GM21390 (cell line): ENCODE data around the gene KCTD4.
"Not testable (repeated sequence)": the region's sequence is repeated elsewhere in the genome, so short reads cannot be mapped to it uniquely, and the experiment has no call there.

Experiments used
- ATAC-seq: cut with Tn5 transposase; IDR thresholded peaks from one replicate; pipeline ENCODE4 v1.9.1; 2021; ENCODE audit not compliant: unreplicated experiment

The KCTD4 gene

GRCh38 chr13:45200701-45201232, at the start of gene KCTD4:
TSS of gene KCTD4 (minus strand) at chr13:45201045. CDS start at chr13:45194567, 6,478 bp downstream.
- no peak for ATAC-seq

DNA sequence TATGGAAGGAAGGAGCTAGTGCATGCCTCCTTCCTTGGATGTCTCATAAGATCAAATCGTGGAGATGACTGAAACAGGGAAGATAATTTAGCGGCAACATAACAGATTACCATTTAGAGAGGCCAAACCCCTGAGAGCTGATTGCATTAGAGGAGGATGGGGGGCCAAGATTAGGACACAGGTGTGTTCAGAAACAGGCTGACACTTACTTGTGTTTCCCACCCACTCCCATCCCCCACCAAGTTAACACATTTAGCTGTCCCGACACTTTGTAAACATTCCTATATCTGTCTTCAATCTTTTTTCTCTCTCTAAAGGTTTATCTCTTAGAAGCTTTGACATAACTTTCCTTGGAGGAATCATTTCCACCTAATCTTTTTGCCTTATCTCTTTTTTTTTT, 48.8 kb upstream of the KCTD4 start:
- ATAC-seq = no peak

DNA sequence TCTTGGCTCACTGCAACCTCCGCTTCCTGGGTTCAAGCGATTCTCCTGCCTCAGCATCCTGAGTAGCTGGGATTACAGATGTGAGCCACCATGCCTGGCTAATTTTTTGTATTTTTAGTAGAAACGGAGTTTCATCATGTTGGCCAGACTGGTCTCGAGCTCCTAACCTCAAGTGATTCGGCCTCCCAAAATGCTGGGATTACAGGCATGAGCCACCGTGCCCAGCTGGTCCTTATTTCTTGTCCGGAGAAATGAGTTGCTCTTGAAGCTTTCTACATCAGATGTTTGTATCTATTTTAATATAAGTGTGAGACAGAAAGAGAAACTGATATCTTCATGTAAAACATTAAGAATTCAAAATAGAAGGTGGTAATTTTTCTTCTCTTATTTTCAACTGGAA, 43.9 kb upstream of the KCTD4 start:
- not testable (repeated sequence) for ATAC-seq

- ATAC-seq = no peak
Observed at GRCh38 chr13:45243077-45243476, 42.2 kb upstream of the KCTD4 start.

- ATAC-seq = no peak
Observed at GRCh38 chr13:45242524-45242923, 41.7 kb upstream of the KCTD4 start.

- ATAC-seq = no peak
Observed at GRCh38 chr13:45242070-45242469, 41.2 kb upstream of the KCTD4 start.

- ATAC-seq = no peak
Observed at GRCh38 chr13:45240143-45240542, 39.3 kb upstream of the KCTD4 start.

GRCh38 chr13:45238945-45239795, 38.3 kb upstream of the KCTD4 start:
- no peak for ATAC-seq

GRCh38 chr13:45232591-45232990, 31.7 kb upstream of the KCTD4 start:
- no peak for ATAC-seq

DNA sequence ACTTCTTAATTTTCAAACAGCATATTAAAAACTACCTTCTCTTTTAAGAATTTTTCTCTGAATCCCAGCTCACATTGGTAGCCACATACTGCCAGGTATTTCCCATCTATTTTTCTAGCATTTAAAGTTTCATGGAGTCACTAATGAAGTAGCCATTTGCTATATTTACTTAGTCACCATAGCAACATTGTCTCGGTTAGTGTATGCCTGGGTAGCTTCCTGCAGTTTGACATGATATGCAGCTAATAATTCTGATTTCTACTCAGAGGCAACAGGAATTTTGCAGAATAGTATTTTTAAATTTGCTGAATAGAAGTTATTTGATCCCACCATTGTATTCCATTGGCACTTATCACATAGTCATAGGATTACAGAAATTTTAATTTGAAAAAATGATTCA, 30.9 kb upstream of the KCTD4 start:
- no peak for ATAC-seq

DNA sequence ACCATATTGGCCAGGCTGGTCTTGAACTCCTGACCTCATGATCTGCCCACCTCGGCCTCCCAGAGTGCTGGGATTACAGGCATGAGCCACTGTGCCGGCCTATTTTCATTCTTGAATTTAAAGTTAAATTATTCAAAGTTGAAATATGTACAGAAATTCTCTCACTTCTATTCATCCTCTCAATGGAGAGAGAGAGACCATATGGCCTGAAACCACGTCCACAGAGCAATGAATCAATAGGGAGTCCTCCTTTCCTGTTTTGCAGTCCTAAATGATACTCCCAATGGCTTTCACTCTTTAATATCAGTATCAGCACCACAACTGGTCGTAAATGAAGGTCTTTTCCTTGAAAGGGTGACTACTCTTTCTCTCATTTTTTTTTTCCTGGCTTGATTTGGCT, 30.5 kb upstream of the KCTD4 start:
- ATAC-seq = no peak

- ATAC-seq = no peak
Observed at GRCh38 chr13:45229172-45229571, 28.3 kb upstream of the KCTD4 start.

GRCh38 chr13:45228002-45228401, 27.2 kb upstream of the KCTD4 start:
- ATAC-seq = no peak

DNA sequence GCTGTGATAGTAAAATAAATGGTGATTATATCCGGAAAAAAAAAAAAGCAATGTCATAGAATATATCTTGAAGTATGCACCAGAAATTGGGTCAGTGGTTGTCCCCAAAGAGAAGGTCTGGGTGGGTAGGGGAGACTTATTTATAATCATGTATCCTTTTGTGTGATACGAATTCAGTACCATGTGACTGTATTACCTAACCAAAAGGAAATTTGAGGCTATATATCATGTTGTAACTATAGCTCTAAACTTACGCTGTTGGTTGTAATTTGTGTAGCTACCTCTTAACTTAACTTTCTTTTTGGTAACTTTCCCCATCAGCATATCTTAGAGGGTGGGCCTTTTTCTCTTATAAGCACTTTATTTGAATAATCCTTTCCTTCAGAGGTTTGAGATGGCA, 25.2 kb upstream of the KCTD4 start:
- ATAC-seq = no peak

DNA sequence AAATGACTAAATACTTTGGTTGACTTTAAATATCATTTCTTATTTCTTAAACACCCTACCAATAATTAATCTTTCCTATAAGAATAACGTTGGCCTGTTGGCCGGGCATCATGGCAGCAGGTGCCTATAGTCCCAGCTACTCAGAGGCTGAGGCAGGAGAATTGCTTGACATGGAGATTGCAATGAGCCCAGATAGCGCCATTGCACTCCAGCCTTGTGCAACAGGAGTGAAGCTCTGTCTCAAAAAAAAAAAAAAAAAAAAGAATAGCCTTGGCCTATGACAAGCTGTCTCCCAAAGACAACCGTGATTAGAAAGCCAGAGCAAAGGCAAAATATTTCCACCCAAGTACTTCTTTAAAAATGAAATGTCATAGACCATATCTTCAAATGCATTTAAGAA, 24.5 kb upstream of the KCTD4 start:
- no peak for ATAC-seq

DNA sequence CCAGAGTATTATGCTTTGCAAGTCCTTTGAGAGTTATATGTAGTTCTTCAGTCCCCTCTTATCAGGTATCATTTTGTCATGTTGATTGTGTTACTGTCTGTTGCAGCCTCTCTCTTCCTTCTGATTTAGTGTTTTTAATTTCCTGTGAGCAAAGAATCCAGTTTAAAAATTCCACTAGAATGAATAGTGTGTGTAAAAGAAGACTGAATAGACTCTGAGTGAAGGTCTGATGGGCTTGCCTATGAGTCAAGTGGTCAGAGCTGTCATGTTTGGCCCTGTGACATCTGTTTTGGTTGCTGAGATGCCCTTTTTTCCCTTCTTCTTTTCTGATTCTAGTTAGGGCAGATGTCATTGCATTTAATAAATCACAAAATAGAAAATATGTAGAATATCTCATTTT, 23.3 kb upstream of the KCTD4 start:
- ATAC-seq = no peak

DNA sequence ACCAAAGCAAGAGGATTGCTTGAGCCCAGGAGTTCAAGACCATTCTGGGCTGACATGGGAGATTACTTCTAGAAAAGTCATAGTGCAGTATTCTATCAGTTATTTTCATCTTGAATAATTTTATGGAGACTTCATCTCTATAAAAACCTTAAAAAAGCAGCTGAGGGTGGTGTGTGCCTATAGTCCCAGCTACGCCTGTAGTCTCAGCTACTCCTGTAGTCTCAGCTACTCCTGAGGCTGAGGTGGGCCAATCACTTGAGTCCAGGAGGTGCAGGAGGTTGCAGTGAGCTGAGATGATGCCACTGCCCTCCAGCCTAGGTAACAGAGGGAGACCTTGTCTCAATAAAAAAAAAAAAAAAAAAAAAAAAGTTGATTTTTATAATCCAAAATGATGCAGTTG, 22.1 kb upstream of the KCTD4 start:
- ATAC-seq = no peak

DNA sequence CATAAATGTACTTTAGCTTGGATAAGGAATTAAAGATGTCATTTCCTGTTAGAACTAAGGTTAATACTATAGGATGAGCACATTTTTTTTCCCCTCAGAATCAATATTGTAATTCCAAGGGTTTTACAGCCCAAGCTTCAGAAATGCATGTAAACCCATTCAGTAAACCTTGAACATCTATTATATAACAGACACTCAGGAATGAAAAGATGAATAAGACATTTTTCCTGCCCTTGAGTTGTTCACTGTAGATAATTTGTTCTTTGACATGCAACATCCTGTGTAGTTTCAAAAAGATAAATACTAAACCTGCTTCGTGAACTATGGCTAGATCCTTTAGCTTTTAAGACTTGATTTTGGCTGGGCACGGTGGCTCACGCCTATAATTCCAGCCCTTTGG, 21.7 kb upstream of the KCTD4 start:
- ATAC-seq = no peak

- ATAC-seq = no peak
Observed at GRCh38 chr13:45220403-45220802, 19.6 kb upstream of the KCTD4 start.

DNA sequence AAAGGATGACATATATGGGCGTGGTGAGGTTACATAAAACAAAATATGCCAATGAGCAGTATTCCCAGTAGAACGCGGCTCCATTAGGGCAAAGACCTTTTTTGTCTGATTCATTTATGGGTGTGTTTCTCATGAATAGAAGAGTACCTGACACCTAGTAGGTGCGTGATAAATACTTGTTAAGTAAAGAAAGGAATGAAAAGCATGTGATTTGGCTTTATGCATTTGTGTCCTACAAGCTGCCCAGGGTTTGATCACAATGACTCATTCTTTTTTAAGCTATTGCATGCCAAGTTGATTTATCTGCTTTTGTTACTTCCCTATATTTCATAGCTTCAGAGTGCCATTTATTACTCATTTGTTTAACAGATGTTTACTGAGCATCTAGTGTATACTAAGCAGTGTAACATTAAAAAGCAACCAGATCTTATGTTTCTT, 19.1 kb upstream of the KCTD4 start:
- no peak for ATAC-seq

- ATAC-seq = no peak
Observed at GRCh38 chr13:45219123-45219891, 18.5 kb upstream of the KCTD4 start.

GRCh38 chr13:45218689-45219088, 17.8 kb upstream of the KCTD4 start:
- no peak for ATAC-seq
